ENCODE results near the gene EYS.

- no peak for TF ChIP-seq ZNF274 (IDR thresholded peaks at IDR 0.05; ENCODE audit: low read depth, low read length)
- no peak for TF ChIP-seq YY1 (IDR thresholded peaks at IDR 0.05; ENCODE audit: insufficient read depth, insufficient read length)
Observed at GRCh38 chr6:65667916-65668656, 38.9 kb downstream of the EYS start.
